GM18858 (cell line): ENCODE data around the gene NTRK1.

ENCODE experiments used
- ATAC-seq: cut with Tn5 transposase; IDR thresholded peaks from one replicate; pipeline ENCODE4 v1.9.1; 2021; ENCODE audit not compliant: unreplicated experiment

The NTRK1 gene

DNA sequence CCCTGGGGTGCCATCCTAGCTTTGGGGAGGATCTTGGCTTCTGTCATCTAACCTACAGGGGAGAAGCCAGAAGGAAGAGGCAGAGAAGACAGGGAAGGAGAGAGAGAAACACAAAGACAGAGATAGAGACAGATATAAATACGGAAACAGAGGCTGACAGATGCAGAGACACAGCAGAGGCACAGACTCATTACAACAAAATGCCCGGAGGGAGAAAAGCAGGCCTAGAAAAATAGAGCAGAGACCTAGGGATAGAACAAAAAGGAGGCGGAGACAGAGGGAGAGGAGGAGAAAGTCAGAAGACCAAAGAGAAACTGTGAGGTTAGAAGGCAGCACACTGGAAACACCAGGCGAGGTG is 34.8 kb downstream of the NTRK1 start:
- no peak for ATAC-seq

DNA sequence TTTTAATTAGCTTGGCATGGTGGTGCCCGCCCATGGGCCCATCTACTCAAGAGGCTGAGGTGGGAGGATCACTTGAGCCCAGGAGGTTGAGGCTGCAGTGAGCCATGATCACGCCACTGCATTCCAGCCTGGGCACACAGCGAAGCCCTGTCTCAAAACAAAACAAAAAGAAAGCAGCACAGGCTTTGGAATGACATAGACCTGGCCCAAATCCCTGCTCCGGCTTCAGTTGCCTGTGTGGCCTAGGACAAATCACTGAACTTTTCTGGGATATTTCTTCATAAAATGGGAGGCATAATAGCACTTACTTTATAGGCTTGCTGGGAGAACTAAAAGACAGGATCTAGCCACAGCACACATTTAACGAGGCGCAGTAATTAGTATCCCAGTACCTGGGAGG is 35.3 kb downstream of the NTRK1 start:
- no peak for ATAC-seq

DNA sequence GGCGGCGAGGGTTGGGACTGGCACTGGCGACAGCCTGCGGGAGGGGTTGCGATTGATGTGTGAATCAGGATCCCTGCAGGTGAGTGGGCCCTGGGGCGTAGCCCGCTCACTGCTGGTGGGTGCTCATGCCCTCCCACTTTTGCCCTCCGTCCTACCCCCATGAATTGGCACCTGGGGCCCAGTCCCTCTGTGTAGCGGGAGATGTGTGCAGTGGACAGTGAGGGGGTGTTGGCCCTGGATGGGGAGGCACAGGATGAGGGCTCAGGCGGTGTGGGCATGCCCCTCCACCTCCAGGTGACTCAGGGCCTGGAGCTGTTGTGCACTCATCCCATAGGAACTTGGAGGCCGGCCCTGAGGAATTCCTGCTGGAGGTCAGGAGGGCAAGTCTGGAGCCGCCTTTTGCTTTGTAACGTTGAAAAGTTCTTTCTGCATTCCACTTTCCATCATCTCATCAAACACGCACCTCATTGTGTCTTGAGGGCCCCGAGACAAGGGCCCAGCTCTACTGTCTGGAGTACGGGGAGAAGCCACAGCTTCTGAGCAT is 35.9 kb downstream of the NTRK1 start:
- ATAC-seq, result no peak

DNA sequence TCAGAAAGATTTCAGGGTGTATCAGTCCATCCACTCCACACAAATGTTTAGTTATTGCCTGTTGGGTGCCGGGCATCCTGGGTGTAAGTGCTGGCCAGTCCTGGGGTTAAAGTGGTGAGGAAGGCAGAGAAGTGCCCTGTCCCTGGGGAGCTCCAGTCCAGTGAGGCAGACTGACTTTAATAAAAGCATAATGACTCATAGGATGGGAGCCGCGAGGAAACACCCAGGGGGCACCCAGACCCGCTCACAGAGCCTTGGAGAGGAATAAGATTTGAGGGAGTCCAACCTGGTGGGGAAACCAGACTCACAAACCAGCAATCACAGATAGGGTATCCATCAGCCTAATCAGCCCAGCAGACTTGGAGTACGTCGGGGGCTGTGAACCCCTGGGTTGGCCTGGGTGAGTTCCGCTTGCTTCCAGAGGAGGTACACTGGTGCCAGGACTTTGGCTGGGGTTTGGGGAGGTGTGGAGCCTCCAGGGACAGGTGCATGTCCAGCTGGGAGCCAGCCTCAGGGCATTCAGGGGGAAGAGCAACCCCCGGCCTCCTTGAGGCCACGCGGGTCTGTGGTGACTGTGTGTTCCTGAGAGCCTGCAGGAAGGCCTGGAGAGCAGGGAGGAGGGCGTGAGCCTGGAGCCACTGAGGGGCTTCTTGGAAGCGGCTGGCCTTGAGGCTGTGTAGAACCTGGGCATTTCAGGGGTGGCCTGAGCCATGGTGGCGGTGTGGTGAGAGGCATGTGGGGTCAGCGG is 36.6 kb downstream of the NTRK1 start:
- no peak for ATAC-seq

DNA sequence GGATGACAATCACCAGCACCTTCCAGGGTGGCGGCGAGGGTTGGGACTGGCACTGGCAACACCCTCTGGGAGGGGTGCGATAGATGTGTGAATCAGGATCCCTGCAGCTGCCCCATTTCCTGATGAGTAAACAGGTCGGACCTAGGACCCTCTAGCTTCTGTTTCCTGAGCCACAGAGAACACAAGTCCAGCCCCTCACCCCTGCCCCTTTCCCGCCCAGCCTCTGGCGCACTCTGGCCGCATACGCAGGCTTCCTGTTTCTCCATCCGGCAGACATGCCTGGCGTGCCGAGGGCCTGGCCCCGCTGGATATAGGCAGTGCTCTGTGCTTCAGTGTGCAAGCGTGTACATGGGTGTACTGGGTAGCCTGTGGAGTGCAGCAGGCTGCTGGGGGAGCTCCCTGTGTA is 37.5 kb downstream of the NTRK1 start:
- no peak for ATAC-seq

DNA sequence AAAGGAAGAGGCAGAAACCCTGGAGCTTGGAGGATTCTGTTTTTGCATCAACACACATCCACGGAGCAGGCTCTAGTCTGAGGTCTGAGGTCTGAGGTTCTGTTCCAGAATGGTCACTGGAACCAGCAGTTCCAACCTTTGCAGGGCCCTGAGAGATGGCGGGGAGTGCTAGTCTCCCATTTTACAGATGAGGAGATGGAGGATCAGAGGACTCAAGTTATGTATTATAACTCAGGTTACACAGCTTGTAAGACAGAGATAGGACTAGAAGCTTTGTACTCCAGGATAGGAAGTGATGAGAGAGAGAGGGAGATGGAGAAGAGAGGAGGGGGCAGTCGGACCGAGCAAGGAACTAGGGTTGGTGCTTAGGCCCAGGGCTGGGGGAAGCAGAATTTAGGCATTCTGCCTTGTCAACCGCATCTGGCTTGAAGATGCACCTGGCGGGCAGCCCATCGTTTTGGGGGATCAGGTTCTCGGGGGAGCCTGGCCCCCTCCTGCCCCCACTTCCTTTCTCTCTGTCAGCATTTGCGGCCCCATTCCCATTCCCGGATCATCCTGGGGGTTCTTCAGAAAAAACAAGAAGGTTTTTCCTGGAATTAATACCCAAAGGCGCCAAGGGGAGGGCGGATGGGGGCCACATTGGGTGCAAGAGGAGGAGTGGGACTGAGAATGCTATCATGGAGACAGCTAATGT is 38.5 kb downstream of the NTRK1 start:
- no peak for ATAC-seq

DNA sequence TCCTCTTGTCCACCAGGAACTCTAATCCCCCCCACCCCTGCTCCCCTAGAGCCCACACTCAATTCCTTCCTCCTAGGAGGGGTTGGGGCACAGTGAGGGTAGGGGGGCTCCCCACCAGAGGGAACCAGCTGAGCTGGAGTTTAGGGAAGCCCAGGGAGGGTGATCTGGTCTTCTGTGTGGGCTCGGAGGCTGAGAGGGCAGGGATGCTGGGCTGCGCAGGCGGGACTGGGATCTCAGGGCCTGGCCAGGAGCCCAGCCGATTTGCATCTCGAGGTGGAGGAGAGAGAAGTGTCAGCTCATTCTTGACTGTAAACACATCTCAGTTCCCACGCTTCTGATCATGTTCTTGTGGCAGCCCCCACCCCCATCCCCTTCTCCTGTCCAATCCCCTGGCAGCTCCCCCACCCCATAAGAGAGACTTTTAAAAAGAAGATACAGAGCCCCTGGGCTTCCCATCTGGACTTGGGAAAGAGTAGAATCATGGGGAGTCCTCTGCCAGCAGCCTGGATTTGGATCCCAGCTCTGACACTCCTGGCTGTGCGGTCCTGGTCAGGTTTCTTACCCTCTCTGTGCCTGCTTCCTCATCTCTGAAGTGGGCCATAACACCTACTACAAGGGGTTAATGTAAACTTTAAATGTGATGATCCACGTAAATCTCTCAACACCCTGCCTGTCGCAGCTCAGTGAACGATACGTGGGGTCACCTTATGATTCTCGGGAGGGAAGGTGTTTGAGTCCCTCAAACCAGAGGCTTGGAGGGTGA is 39.5 kb downstream of the NTRK1 start:
- no peak for ATAC-seq

DNA sequence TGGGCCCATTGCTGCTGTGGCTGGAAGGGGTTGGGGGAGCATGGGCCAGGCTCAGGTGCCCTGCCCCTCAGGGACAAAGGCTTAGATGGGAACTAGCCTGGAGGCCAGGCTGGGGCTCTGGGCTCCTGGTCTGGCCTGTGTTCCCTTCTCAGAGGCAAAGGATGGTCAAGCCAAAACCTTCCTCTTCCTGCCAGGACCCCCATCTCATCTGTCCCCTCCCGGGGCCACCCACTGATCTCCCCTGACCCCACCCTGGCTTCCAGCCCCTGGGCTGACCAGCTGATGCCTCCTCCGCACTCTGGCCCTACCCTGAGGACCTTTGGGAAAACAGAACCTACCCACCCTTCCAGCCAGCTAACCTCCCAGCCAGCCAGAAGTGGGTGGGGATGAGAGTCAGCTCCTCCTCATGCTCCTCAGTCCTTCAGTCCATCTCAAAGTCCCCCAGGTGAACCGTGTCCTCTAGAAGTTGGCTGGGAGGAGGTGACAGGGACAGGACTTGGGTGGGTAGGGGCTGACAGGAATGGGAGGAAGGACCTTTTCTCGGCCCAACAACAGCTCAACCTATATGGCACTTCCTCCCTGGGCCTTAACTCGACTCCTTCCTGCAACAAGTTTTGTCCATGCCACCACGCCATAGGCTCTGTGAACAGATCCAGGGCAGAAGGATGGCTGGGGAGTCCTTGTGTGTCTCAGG is 40.4 kb downstream of the NTRK1 start:
- no peak for ATAC-seq

DNA sequence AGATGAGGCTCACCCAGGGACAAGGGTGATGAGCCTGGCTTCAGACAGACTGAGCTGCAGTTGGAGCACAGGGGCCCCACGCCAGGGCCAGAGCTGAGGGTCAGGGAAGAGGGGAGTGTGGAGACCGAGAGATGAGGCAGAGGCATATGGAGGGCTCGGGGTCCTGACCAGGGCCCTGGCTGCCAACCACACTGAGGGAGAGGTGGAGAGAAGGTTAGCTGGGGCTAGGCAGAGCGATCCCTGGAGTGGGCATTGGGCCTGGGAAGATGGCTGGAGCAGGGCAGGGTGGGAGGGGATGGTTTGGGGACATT is 40.9 kb downstream of the NTRK1 start:
- no peak for ATAC-seq

DNA sequence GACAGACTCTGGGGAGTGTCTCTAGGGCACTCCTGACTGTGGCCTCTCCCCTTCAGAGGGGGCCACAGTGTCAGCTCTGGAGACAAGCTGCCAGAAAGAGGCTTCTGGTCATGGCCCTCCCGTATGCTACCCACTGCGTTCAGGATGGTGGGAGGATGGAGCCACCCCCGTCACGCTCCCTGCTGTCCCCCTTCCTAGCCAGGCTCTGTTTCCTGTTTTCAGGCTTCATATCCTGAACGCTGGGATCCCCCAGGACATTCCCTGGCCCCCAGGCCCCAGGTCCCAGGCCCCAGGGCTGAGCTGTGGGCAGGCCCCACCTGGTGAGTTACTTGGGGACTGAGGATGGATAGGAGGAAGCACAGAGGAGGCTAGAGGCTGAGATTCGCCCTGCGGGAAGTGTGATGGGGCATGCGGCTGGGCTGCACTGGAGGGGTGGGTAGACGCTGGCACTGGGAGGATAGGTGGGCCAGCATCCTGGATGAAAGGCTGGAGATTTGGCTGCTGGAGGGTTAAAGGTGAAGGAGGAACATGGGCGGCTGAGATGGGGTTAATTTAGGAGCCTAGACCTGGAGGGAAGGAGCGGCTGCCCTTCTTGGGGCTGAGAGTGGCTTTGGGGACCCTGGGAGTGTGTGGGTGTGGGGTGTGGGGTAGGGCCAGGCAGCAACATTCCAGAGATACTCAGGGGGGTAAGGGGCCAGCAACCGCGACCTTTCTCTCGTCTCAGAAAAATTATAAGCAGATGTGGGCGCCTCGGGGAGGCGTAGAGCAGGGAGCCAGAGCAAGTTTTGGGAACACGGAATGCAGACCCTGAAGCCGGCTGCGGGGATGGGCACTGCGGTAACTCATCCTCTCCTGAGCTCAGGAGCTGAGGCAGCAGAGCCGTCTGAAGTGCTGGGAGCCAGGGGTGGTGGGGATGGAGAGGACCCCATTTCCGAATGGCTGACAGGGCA is 41.6 kb downstream of the NTRK1 start:
- no peak for ATAC-seq

DNA sequence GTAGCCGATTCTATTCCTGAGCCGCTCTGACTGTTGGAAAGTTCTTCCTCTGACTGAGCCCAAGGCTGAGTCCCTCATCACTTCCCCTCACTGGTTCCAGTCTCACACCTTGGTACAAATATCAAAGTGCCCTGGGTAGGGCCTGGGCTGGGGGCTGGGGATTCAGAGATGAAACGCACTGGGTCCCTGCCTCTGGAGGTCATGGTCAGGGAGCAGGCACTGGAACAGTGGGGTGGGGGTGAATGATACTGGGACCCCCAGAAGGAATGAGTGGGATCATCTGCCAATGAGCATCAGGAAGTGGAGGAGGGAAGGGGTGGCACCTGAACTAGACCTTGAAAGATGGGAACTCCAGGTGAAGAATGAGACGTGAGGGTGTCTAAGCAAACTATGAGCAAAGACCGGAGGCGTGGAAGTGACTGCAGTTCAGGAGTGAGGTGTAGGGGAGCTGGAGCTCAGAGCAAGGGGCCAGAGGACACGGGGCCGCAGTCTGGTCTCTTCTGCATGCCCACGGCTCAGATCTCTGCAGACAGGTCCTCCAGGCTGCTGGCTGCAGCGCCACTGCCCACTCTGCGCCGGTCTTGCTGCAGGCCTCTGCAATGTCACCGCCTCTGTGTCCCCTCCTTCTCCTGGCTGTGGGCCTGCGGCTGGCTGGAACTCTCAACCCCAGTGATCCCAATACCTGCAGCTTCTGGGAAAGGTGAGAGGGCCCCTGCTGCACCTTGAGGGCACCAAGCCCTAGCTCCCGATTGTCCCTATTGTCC is 42.8 kb downstream of the NTRK1 start:
- no peak for ATAC-seq

DNA sequence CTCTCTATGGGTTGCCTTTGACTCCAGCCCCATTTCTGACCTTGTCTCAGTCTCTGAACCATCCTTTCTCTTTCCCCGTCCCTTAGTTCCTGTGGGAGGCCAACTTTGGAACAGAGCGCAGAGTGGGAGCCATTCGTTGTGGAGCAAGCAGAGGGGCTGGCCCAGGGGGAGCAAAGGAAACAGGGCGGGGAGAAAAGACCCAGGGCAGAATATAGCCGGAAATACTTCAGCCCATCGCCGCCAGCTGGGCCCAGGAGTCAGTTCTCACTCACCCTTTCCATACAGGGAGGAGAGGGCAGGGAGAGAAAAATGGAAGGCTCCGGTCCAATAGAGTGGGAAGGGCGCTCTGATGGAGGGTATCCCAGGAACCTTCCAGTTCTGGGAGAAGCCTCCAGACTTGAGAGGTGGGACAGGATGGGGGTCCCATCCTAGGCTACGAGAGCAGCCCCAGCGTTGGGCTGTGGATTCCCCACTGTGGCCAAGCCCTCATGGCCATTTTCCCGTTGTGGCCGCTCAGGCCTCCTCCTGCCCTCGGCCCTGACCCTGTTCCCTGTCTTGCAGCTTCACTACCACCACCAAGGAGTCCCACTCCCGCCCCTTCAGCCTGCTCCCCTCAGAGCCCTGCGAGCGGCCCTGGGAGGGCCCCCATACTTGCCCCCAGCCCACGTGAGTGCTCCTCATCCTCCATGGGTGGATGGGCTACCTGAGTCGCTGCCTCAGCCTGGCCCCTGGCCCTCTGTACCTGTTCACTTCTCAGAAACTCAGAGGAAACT is 43.7 kb downstream of the NTRK1 start:
- no peak for ATAC-seq

DNA sequence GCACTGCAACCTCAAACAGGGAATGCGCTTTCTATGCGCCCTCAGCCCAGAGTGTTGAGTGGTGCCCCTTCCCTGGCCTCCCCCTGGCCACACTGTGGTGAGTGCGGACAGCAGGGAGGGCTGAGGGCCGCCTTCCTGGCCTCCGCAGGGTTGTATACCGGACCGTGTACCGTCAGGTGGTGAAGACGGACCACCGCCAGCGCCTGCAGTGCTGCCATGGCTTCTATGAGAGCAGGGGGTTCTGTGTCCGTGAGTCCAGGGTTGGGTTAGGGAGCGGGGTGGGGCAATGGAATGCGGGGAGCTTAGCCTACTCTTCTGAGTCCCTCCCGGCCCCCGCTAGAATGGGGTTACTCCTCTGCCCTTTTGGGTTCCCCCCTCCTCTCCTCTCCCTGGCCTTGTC is 44.5 kb downstream of the NTRK1 start:
- ATAC-seq, result no peak

DNA sequence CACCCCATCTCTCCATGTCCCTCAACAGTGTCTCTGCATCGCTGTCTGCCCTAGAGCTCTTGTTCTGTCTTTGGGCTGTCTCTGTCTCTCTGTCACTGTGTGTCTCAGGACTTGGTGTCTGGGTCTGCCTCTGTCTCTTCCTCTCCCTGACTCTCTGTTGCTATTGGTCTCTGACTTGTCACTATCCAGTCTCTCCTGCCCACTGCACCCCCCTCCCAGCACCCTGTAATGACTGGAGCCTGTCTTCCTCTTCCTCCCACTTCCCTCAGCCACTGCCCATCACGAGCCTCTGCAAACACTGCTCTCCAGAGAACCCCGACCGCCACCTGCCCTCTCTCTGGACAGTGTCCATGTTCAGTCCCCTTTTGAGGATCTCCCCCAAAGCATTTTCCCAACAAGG is 45.0 kb downstream of the NTRK1 start:
- no peak for ATAC-seq

DNA sequence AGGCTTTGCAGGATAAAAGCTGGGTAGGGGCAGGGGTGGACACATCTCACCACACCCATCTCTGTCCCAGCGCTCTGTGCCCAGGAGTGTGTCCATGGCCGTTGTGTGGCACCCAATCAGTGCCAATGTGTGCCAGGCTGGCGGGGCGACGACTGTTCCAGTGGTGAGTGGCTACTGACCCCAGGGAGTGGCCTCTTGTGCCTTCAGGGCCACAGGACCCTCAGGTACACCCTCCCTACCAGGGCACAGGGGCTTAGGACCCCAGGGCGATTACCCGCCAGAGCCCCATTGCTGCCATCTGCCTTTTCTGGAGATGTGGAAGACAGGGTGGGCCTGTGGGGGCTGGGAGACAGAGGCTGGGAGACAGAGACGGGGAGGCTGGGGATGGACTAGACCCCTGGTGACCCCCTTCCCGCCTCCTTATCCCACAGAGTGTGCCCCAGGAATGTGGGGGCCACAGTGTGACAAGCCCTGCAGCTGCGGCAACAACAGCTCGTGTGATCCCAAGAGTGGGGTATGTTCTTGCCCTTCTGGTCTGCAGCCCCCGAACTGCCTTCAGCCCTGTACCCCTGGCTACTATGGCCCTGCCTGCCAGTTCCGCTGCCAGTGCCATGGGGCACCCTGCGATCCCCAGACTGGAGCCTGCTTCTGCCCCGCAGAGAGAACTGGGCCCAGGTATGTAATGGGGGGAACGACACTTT is 45.7 kb downstream of the NTRK1 start:
- no peak for ATAC-seq

DNA sequence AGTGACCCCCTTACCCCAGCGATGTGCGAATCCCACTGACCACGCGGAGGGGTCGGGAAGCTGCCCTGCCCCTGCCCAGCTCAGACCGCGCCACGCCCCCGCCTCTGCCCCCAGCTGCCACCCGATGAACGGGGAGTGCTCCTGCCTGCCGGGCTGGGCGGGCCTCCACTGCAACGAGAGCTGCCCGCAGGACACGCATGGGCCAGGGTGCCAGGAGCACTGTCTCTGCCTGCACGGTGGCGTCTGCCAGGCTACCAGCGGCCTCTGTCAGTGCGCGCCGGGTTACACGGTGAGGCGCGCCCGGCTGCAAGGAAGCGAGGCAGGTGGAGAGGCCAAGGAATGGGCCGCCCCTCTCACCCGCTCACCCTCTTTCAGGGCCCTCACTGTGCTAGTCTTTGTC is 47.9 kb downstream of the NTRK1 start:
- ATAC-seq, result no peak

DNA sequence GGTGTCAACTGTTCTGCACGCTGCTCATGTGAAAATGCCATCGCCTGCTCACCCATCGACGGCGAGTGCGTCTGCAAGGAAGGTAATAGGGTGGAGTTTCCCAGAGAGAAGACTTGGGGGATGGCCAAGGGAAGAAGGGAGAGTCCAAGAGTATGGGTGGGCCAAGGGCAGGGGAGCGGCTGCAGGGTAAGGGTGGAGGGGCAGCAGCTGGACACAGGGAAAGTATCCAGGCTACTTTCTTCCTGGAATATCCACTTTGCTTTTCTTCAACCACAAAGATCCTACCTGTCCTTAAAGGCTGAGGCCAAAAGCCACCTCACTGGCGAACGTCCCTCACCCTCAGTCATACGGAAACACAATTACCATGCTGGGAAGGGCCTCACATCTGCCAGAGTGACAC is 48.3 kb downstream of the NTRK1 start:
- ATAC-seq, result no peak

DNA sequence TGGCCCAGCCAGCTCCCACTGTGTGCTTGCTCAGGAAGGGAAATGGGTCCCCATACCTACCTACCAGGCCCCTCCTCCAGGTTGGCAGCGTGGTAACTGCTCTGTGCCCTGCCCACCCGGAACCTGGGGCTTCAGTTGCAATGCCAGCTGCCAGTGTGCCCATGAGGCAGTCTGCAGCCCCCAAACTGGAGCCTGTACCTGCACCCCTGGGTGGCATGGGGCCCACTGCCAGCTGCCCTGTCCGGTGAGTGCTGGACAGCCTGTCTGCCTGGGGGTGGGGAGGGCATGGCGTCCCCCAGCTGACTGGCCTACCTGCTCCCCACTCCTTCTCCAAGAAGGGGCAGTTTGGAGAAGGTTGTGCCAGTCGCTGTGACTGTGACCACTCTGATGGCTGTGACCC is 49.0 kb downstream of the NTRK1 start:
- ATAC-seq, result no peak
